GM23338 (cell line): Measurements from ENCODE around the gene OR7A10. TPM values are rescaled to one million over a fixed set of nuclear protein-coding genes. Genes with fewer than 3 reads are reported as not detected.

Experiments used
- ATAC-seq: fragments of 200-7000 bp; cut with Tn5 transposase; 3 replicates; pipeline ENCODE4 v1.9.1; 2020
- DNase-seq: peaks from one replicate; pipeline ENCODE4 v3.0.0-alpha.2; 2015; ENCODE audit warnings: low spot score
- H2AFZ ChIP-seq: fragments of 200-600 bp; sonication (generic); 2 replicates; pipeline ENCODE4 v1.8.0; 2016; ENCODE audit warnings: antibody characterized with exemption, mild to moderate bottlenecking, moderate library complexity
- H3F3A ChIP-seq: fragments of 200-600 bp; sonication (generic); replicated peaks from 2 replicates; pipeline ENCODE4 v1.8.0; 2017; ENCODE audit warnings: antibody characterized with exemption, mixed run types, low read depth
- H3K27ac ChIP-seq: fragments of 200-600 bp; sonication (generic); 2 replicates; pipeline ENCODE4 v1.6.1; 2016; ENCODE audit warnings: low read depth
- H3K27me3 ChIP-seq: fragments of 200-600 bp; sonication (generic); 2 replicates; pipeline ENCODE4 v1.8.0; 2016; ENCODE audit warnings: mild to moderate bottlenecking, mixed run types, moderate library complexity; ENCODE audit not compliant: insufficient read depth
- H3K36me3 ChIP-seq: fragments of 200-600 bp; sonication (generic); 2 replicates; pipeline ENCODE4 v1.8.0; 2016; ENCODE audit warnings: mild to moderate bottlenecking; ENCODE audit not compliant: insufficient read depth
- H3K4me1 ChIP-seq: fragments of 200-600 bp; sonication (generic); 2 replicates; pipeline ENCODE4 v1.8.0; 2016; ENCODE audit warnings: mild to moderate bottlenecking, moderate library complexity; ENCODE audit not compliant: insufficient read depth
- H3K4me2 ChIP-seq: fragments of 200-600 bp; sonication (generic); 2 replicates; pipeline ENCODE4 v1.7.1; 2017; ENCODE audit warnings: mixed run types
- H3K4me3 ChIP-seq: fragments of 200-600 bp; sonication (generic); 2 replicates; pipeline ENCODE4 v1.6.1; 2016; ENCODE audit warnings: mixed run types
- H3K79me2 ChIP-seq: fragments of 200-600 bp; sonication (generic); replicated peaks from 2 replicates; pipeline ENCODE4 v1.8.0; 2017; ENCODE audit warnings: mild to moderate bottlenecking; ENCODE audit not compliant: insufficient read depth
- H3K9me2 ChIP-seq: fragments of 200-600 bp; sonication (generic); 2 replicates; pipeline ENCODE4 v1.8.0; 2017; ENCODE audit not compliant: insufficient read depth
- H4K20me1 ChIP-seq: fragments of 200-600 bp; sonication (generic); replicated peaks from 2 replicates; pipeline ENCODE4 v1.8.0; 2017; ENCODE audit warnings: mild to moderate bottlenecking; ENCODE audit not compliant: insufficient read depth
- H3K27ac Mint-ChIP-seq: 2 replicates; pipeline ENCODE4 v1.8.0; 2020; ENCODE audit warnings: inconsistent platforms, mild to moderate bottlenecking, moderate library complexity, mixed read lengths
- H3K27me3 Mint-ChIP-seq: 3 replicates; pipeline ENCODE4 v1.8.0; 2022; ENCODE audit warnings: low read depth, mild to moderate bottlenecking, moderate library complexity, mixed read lengths, inconsistent platforms; ENCODE audit not compliant: insufficient read depth, poor library complexity
- H3K36me3 Mint-ChIP-seq: 3 replicates; pipeline ENCODE4 v1.8.0; 2021; ENCODE audit warnings: low read depth, mild to moderate bottlenecking, inconsistent platforms, moderate library complexity, mixed read lengths
- H3K4me1 Mint-ChIP-seq: 3 replicates; pipeline ENCODE4 v1.8.0; 2020; ENCODE audit warnings: mild to moderate bottlenecking, inconsistent platforms, mixed read lengths
- H3K4me3 Mint-ChIP-seq: 3 replicates; pipeline ENCODE4 v1.8.0; 2021; ENCODE audit warnings: moderate library complexity, mild to moderate bottlenecking, inconsistent platforms, mixed read lengths
- H3K9me3 Mint-ChIP-seq: 3 replicates; pipeline ENCODE4 v1.8.0; 2020; ENCODE audit warnings: moderate library complexity, mild to moderate bottlenecking, inconsistent platforms, mixed read lengths
- ETS1 ChIP-seq: IDR thresholded peaks from 2 replicates; pipeline ENCODE4 v1.6.1; 2016; ENCODE audit warnings: antibody characterized with exemption
- EZH2 ChIP-seq: fragments of 200-600 bp; sonication (generic); IDR thresholded peaks from one replicate; pipeline ENCODE4 v1.8.0; 2017; ENCODE audit warnings: antibody characterized with exemption, mild to moderate bottlenecking, low read depth; ENCODE audit not compliant: unreplicated experiment
- EZH2phosphoT487 ChIP-seq: fragments of 200-600 bp; sonication (generic); IDR thresholded peaks from one replicate; pipeline ENCODE4 v1.8.1; 2018; ENCODE audit warnings: antibody characterized with exemption; ENCODE audit not compliant: unreplicated experiment
- JUNB ChIP-seq: IDR thresholded peaks from one replicate; pipeline ENCODE4 v1.6.1; 2016; ENCODE audit warnings: antibody characterized with exemption; ENCODE audit not compliant: unreplicated experiment
- POLR2AphosphoS5 ChIP-seq: IDR thresholded peaks from 2 replicates; pipeline ENCODE4 v1.6.1; 2016; ENCODE audit warnings: antibody characterized with exemption, low read depth
- STAT1 ChIP-seq: IDR thresholded peaks from one replicate; pipeline ENCODE4 v1.6.1; 2016; ENCODE audit warnings: antibody characterized with exemption; ENCODE audit not compliant: unreplicated experiment
- ZNF114 ChIP-seq: fragments of 250-450 bp; sonication (Bioruptor Pico); IDR thresholded peaks from 2 replicates; pipeline ENCODE4 v1.5.0; 2020; ENCODE audit warnings: mild to moderate bottlenecking, moderate library complexity
- ZNF331 ChIP-seq: fragments of 250-450 bp; sonication (Bioruptor Pico); IDR thresholded peaks from 2 replicates; pipeline ENCODE4 v1.5.0; 2020; ENCODE audit warnings: low read depth, mild to moderate bottlenecking, moderate library complexity
- ZNF462 ChIP-seq: fragments of 250-450 bp; sonication (Bioruptor Pico); IDR thresholded peaks from 2 replicates; pipeline ENCODE4 v1.5.0; 2020; ENCODE audit warnings: mild to moderate bottlenecking, moderate library complexity
- polyA plus RNA-seq: library from polyadenylated mRNA; unstranded; fragments of >200 nt; fragmentation: Nextera tagmentation; extraction: Ambion mirVana; gene quantifications from 2 replicates; pipeline ENCODE4 v1.2.1, GENCODE V29; 2016
- total RNA-seq: library from RNA; depleted of rRNA; stranded (reverse); fragments of >200 nt; shearing (Covaris generic); gene quantifications from 2 replicates; pipeline ENCODE4 v1.2.3, GENCODE V29; 2014

OR7A10 gene
- total and polyA plus RNA-seq, 2 experiments from 2014 or later, result not detected

DNA sequence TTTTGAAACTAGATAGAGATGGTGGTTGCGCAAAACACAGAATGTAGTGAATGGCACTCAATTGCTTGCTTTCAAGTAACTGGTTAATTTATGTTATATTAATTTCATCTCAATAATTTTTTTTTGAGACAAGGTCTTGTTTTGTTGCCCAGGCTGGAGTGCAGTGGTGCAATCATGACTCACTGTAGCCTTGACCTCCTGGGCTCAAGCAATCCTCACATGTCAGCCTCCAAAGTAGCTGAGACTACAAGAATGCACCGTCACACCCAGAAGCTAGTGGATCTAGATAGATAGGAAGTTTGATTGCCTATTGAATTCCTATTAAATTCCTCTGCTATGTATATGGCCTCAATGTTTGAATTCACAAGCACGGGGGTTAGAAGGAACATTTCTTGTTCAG lies 44.0 kb downstream of the OR7A10 start (continued):
- TF ChIP-seq ZNF114 (CRISPR knock-in tag) (no peak), ZNF331 (CRISPR knock-in tag) (no peak)

DNA sequence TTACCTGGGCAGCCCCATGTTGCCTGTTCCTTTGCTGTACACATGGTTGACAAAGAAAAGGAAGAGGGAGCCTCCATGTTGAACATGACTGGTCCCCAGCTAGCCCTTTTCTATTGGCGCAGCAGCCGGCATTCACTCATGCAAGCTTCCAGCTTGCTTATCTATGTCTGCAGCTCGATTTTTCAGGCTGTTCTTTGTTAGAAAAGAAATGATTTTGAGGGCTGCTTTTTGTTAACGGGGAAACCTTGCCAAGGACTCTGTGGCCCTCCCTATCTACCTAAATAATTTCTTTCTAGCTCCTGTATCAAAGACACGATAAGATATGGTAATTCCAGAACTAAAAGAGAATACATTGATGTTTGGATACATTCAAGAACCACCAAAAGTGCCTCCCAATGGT lies 50.0 kb downstream of the OR7A10 start:
- no peaks in the 10 kb centered on the region for H3K27me3 ChIP-seq
- ATAC-seq, result no peak
- peaks cover 8% of the 10 kb centered on the region for H3K27me3 Mint-ChIP-seq

More for the DNA sequence above, 50.0 kb downstream of the OR7A10 start:
- Histone ChIP-seq H3K27ac (no peak overlapping the region), H3K4me3 (no peak overlapping the region), H3F3A (no peaks in the 10 kb centered on the region), H4K20me1 (no peaks in the 10 kb centered on the region), H3K36me3 (no peaks in the 10 kb centered on the region), H3K4me2 (no peak overlapping the region), H3K79me2 (no peaks in the 10 kb centered on the region), H2AFZ (no peak overlapping the region), H3K4me1 (0 out of 2 replicates have a peak, but pooled peaks cover under 1% of the 10 kb centered on the region), H3K9me2 (peaks cover 4% of the 10 kb centered on the region; the same call in 1 of the 2 replicates)
- DNase-seq, result no peak
- Mint-ChIP-seq H3K27ac (no peak overlapping the region), H3K4me1 (no peaks in the 10 kb centered on the region; the same call in 2 of the 3 replicates), H3K4me3 (no peak overlapping the region), H3K9me3 (peaks cover 57% of the 10 kb centered on the region), H3K36me3 (no peaks in the 10 kb centered on the region)
- TF ChIP-seq EZH2 (no peak), EZH2phosphoT487 (no peak), ZNF462 (CRISPR knock-in tag) (no peak), JUNB (no peak), ETS1 (no peak), ZNF331 (CRISPR knock-in tag) (no peak), POLR2AphosphoS5 (no peak), STAT1 (no peak)
